Mesothelial cell of epicardium (in vitro differentiated cells): ENCODE measurements around the gene BIRC7. TPM values are rescaled to one million over a fixed set of nuclear protein-coding genes. Genes with fewer than 3 reads are reported as not detected.

Experiments
- DNase-seq, 2 experiments: peaks; one replicate each; pipeline ENCODE4 v3.0.0; 2021; ENCODE audit warnings: low spot score in 2 of 2; ENCODE audit not compliant: unreplicated experiment in 2 of 2
- H3K27ac Mint-ChIP-seq: 2 replicates; pipeline ENCODE4 v1.8.0; 2021; ENCODE audit warnings: mixed read lengths
- H3K27me3 Mint-ChIP-seq: 2 replicates; pipeline ENCODE4 v1.8.0; 2021; ENCODE audit warnings: low read depth, mixed read lengths
- H3K36me3 Mint-ChIP-seq: 2 replicates; pipeline ENCODE4 v1.8.0; 2021; ENCODE audit warnings: mixed read lengths
- H3K4me1 Mint-ChIP-seq: 2 replicates; pipeline ENCODE4 v1.8.0; 2021; ENCODE audit warnings: mixed read lengths
- H3K4me3 Mint-ChIP-seq: 2 replicates; pipeline ENCODE4 v1.8.0; 2021; ENCODE audit warnings: mild to moderate bottlenecking, moderate library complexity, mixed read lengths
- H3K9me3 Mint-ChIP-seq: 2 replicates; pipeline ENCODE4 v1.8.0; 2021; ENCODE audit warnings: mixed read lengths
- total RNA-seq: library from RNA; stranded (reverse); gene quantifications from 3 replicates; pipeline ENCODE4 v1.2.1, GENCODE V29; 2021
- TF ChIP-seq, protein P1 (sequence below): fragments of 200-600 bp; sonication (generic); IDR thresholded peaks from one replicate; pipeline ENCODE4 v1.5.0; 2021; ENCODE audit warnings: antibody characterized with exemption; ENCODE audit not compliant: unreplicated experiment

Gene BIRC7
- total RNA-seq, 1 donor from 2014 or later = 0.36 TPM

- Mint-ChIP-seq H3K4me3 (no peak overlapping the region), H3K4me1 (peaks cover 13% of the 10 kb centered on the region), H3K27me3 (peaks cover 24% of the 10 kb centered on the region), H3K36me3 (no peaks in the 10 kb centered on the region), H3K27ac (no peak overlapping the region), H3K9me3 (no peaks in the 10 kb centered on the region)
- peak in 1 of 2 experiments; percentile 57 for DNase-seq
- TF ChIP-seq, protein P1, sequence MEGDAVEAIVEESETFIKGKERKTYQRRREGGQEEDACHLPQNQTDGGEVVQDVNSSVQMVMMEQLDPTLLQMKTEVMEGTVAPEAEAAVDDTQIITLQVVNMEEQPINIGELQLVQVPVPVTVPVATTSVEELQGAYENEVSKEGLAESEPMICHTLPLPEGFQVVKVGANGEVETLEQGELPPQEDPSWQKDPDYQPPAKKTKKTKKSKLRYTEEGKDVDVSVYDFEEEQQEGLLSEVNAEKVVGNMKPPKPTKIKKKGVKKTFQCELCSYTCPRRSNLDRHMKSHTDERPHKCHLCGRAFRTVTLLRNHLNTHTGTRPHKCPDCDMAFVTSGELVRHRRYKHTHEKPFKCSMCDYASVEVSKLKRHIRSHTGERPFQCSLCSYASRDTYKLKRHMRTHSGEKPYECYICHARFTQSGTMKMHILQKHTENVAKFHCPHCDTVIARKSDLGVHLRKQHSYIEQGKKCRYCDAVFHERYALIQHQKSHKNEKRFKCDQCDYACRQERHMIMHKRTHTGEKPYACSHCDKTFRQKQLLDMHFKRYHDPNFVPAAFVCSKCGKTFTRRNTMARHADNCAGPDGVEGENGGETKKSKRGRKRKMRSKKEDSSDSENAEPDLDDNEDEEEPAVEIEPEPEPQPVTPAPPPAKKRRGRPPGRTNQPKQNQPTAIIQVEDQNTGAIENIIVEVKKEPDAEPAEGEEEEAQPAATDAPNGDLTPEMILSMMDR = peak; percentile 76
Observed at GRCh38 chr20:63223121-63223825, 12.4 kb upstream of the BIRC7 start.

DNA sequence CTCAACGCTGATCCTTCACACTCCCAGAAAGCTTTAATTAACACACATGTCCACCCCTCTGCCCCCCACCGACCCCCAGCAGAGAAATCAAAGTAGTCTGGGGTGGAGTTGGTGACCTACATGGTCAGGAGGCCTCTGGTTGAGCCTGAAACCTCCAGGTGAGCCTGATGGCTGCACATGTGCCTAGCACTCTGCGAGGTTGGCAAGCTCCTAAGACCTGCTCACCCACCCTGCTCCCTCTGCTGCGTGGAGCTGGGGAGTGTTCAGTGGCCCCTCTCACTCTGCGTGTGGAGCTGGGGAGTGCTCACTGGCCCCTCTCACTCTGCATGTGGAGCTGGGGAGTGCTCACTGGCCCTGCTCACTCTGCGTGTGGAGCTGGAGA is 11.9 kb upstream of the BIRC7 start:
- no peak overlapping the region for H3K4me3 Mint-ChIP-seq
- H3K4me1 Mint-ChIP-seq = peaks cover 13% of the 10 kb centered on the region
- TF ChIP-seq, protein P1 = no peak
- peaks cover 24% of the 10 kb centered on the region for H3K27me3 Mint-ChIP-seq
- no peaks in the 10 kb centered on the region for H3K36me3 Mint-ChIP-seq
- no peaks in the 10 kb centered on the region for H3K9me3 Mint-ChIP-seq
- no peak overlapping the region for H3K27ac Mint-ChIP-seq
- DNase-seq = no peak

GRCh38 chr20:63224412-63225081 is 11.2 kb upstream of the BIRC7 start:
- Mint-ChIP-seq H3K4me3 (no peak overlapping the region), H3K4me1 (peaks cover 15% of the 10 kb centered on the region), H3K27me3 (peaks cover 26% of the 10 kb centered on the region), H3K36me3 (no peaks in the 10 kb centered on the region), H3K27ac (no peak overlapping the region), H3K9me3 (no peaks in the 10 kb centered on the region)
- peak in 1 of 2 experiments; percentile 56 for DNase-seq
- TF ChIP-seq, protein P1 = no peak

DNA sequence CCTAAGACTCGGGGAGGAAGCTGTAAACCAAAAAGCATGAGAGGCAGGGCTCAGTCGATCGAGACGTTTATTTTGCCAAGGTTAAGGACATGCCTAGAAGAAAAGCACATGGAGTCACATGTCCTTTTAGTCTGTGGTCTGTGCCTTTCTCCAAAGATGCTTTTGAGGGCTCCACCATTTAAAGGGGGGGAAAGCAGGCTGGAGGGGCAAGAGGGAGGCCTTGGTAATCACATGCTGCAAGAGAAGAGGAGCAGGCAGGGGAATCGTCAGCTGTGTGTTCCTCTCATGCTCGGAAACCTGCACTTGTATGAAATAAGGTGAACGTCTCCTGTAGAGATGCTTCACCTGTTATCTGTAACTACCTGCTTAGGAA is 10.6 kb upstream of the BIRC7 start:
- no peak for DNase-seq
- no peaks in the 10 kb centered on the region for H3K36me3 Mint-ChIP-seq
- peaks cover 23% of the 10 kb centered on the region for H3K27me3 Mint-ChIP-seq
- peaks cover 15% of the 10 kb centered on the region for H3K4me1 Mint-ChIP-seq
- H3K4me3 Mint-ChIP-seq = no peak overlapping the region
- TF ChIP-seq, protein P1 = no peak
- no peak overlapping the region for H3K27ac Mint-ChIP-seq
- H3K9me3 Mint-ChIP-seq = no peaks in the 10 kb centered on the region

GRCh38 chr20:63226042-63226943 is 9.4 kb upstream of the BIRC7 start:
- Mint-ChIP-seq H3K36me3 (no peaks in the 10 kb centered on the region), H3K27ac (no peak overlapping the region), H3K27me3 (peaks cover 11% of the 10 kb centered on the region), H3K9me3 (no peaks in the 10 kb centered on the region), H3K4me1 (peaks cover 19% of the 10 kb centered on the region), H3K4me3 (no peak overlapping the region)
- TF ChIP-seq, protein P1 = no peak
- DNase-seq = no peak
